HT-29 (cell line): Measurements from ENCODE around the gene COQ8A. TPM values are rescaled to one million over a fixed set of nuclear protein-coding genes. Genes with fewer than 3 reads are reported as not detected.

ENCODE experiments used
- DNase-seq: peaks from one replicate; pipeline ENCODE4 v3.0.0-alpha.2; 2015; ENCODE audit warnings: low spot score
- total RNA-seq: library from RNA; depleted of rRNA; stranded (reverse); fragments of >200 nt; shearing (Covaris generic); gene quantifications from 2 replicates; pipeline ENCODE4 v1.2.3, GENCODE V29; 2014

The COQ8A gene
- total RNA-seq, 1 experiment from 2014 or later = 41.0 TPM

- DNase-seq = no peak
Measured at GRCh38 chr1:226973371-226973897, 33.3 kb downstream of the COQ8A start.

- DNase-seq = no peak
Measured at GRCh38 chr1:226973898-226974543, 33.9 kb downstream of the COQ8A start.

- no peak for DNase-seq
Measured at GRCh38 chr1:226974544-226975258, 34.6 kb downstream of the COQ8A start.

- DNase-seq = no peak
Measured at GRCh38 chr1:226975259-226976250, 35.5 kb downstream of the COQ8A start.

GRCh38 chr1:226976276-226976977 lies 36.3 kb downstream of the COQ8A start:
- DNase-seq = no peak

GRCh38 chr1:226976978-226977642 lies 37.0 kb downstream of the COQ8A start:
- DNase-seq = no peak

GRCh38 chr1:226977643-226978431 lies 37.7 kb downstream of the COQ8A start:
- no peak for DNase-seq

- DNase-seq = no peak
Measured at GRCh38 chr1:226978432-226979114, 38.5 kb downstream of the COQ8A start.

- DNase-seq = no peak
Measured at GRCh38 chr1:226979115-226979516, 39.0 kb downstream of the COQ8A start.

- no peak for DNase-seq
Measured at GRCh38 chr1:226979517-226980121, 39.5 kb downstream of the COQ8A start.

- no peak for DNase-seq
Measured at GRCh38 chr1:226980122-226980560, 40.0 kb downstream of the COQ8A start.

GRCh38 chr1:226980565-226981385 lies 40.7 kb downstream of the COQ8A start:
- DNase-seq = no peak

- DNase-seq = no peak
Measured at GRCh38 chr1:226981386-226981817, 41.3 kb downstream of the COQ8A start.

- DNase-seq = no peak
Measured at GRCh38 chr1:226981838-226982237, 41.7 kb downstream of the COQ8A start.

GRCh38 chr1:226982451-226983177 lies 42.5 kb downstream of the COQ8A start:
- DNase-seq = no peak

GRCh38 chr1:226983247-226983991 lies 43.3 kb downstream of the COQ8A start:
- no peak for DNase-seq
